Neural progenitor cell (in vitro differentiated cells): ENCODE measurements around the gene ATP8B4. TPM values are rescaled to one million over a fixed set of nuclear protein-coding genes. Genes with fewer than 3 reads are reported as not detected.
A peak's percentile ranks its signal among the peaks of the same experiment; 100 is the strongest.
"Not testable (repeated sequence)": the region's sequence is repeated elsewhere in the genome, so short reads cannot be mapped to it uniquely, and the experiment has no call there.

ENCODE experiments used
- DNase-seq: peaks from one replicate; pipeline ENCODE4 v3.0.0-alpha.2; 2016; ENCODE audit warnings: low spot score
- H2AFZ ChIP-seq: fragments of 200-600 bp; sonication (generic); replicated peaks from 2 replicates; pipeline ENCODE4 v1.6.1; 2016; ENCODE audit warnings: antibody characterized with exemption
- H3F3A ChIP-seq: fragments of 200-600 bp; sonication (generic); 2 replicates; pipeline ENCODE4 v1.6.1; 2016; ENCODE audit warnings: antibody characterized with exemption, low read depth
- H3K27ac ChIP-seq: fragments of 200-600 bp; sonication (generic); 2 replicates; pipeline ENCODE4 v1.5.1; 2016; ENCODE audit warnings: mild to moderate bottlenecking
- H3K27me3 ChIP-seq: fragments of 200-600 bp; sonication (generic); 2 replicates; pipeline ENCODE4 v1.6.1; 2016; ENCODE audit warnings: mild to moderate bottlenecking, moderate library complexity
- H3K36me3 ChIP-seq: fragments of 200-600 bp; sonication (generic); 2 replicates; pipeline ENCODE4 v1.5.1; 2016
- H3K4me1 ChIP-seq: fragments of 200-600 bp; sonication (generic); 2 replicates; pipeline ENCODE4 v1.6.1; 2016; ENCODE audit warnings: mixed run types
- H3K4me2 ChIP-seq: fragments of 200-600 bp; sonication (generic); 2 replicates; pipeline ENCODE4 v1.6.1; 2016
- H3K4me3 ChIP-seq: fragments of 200-600 bp; sonication (generic); 2 replicates; pipeline ENCODE4 v1.5.1; 2016
- H3K79me2 ChIP-seq: fragments of 200-600 bp; sonication (generic); 2 replicates; pipeline ENCODE4 v1.6.1; 2016; ENCODE audit warnings: low read depth
- H3K9ac ChIP-seq: fragments of 200-600 bp; sonication (generic); 2 replicates; pipeline ENCODE4 v1.6.1; 2016
- H3K9me3 ChIP-seq: fragments of 200-600 bp; sonication (generic); 2 replicates; pipeline ENCODE4 v1.5.1; 2016; ENCODE audit warnings: low read depth
- H4K20me1 ChIP-seq: fragments of 200-600 bp; sonication (generic); 2 replicates; pipeline ENCODE4 v1.6.1; 2016; ENCODE audit warnings: low read depth
- H3K27ac Mint-ChIP-seq: 3 replicates; pipeline ENCODE4 v1.8.0; 2021; ENCODE audit warnings: mixed read lengths
- H3K27me3 Mint-ChIP-seq: 2 replicates; pipeline ENCODE4 v1.8.0; 2022; ENCODE audit warnings: low read depth, mild to moderate bottlenecking, inconsistent platforms, moderate library complexity, mixed read lengths; ENCODE audit not compliant: insufficient read depth
- H3K36me3 Mint-ChIP-seq: 3 replicates; pipeline ENCODE4 v1.8.0; 2021; ENCODE audit warnings: mixed read lengths
- H3K4me1 Mint-ChIP-seq: 3 replicates; pipeline ENCODE4 v1.8.0; 2021; ENCODE audit warnings: mixed read lengths
- H3K4me3 Mint-ChIP-seq: 3 replicates; pipeline ENCODE4 v1.8.0; 2021; ENCODE audit warnings: mild to moderate bottlenecking, moderate library complexity, mixed read lengths
- H3K9me3 Mint-ChIP-seq: 3 replicates; pipeline ENCODE4 v1.8.0; 2020; ENCODE audit warnings: mixed read lengths
- EZH2 ChIP-seq: fragments of 200-600 bp; sonication (generic); IDR thresholded peaks from 2 replicates; pipeline ENCODE4 v1.6.1; 2017; ENCODE audit warnings: antibody characterized with exemption, mild to moderate bottlenecking, moderate library complexity
- EZH2phosphoT487 ChIP-seq: fragments of 200-600 bp; sonication (generic); IDR thresholded peaks from 2 replicates; pipeline ENCODE4 v1.6.1; 2017; ENCODE audit warnings: antibody characterized with exemption
- total RNA-seq: library from RNA; depleted of rRNA; stranded (reverse); fragments of >200 nt; gene quantifications from 2 replicates; pipeline ENCODE4 v1.2.3, GENCODE V29; 2015; ENCODE audit warnings: low replicate concordance
- TF ChIP-seq, protein P1 (sequence below): fragments of 200-600 bp; sonication (generic); IDR thresholded peaks from 2 replicates; pipeline ENCODE4 v1.5.1; 2017; ENCODE audit warnings: antibody characterized with exemption, mild to moderate bottlenecking

The ATP8B4 gene
- total RNA-seq, 1 donor from 2014 or later: 2.7 TPM

DNA sequence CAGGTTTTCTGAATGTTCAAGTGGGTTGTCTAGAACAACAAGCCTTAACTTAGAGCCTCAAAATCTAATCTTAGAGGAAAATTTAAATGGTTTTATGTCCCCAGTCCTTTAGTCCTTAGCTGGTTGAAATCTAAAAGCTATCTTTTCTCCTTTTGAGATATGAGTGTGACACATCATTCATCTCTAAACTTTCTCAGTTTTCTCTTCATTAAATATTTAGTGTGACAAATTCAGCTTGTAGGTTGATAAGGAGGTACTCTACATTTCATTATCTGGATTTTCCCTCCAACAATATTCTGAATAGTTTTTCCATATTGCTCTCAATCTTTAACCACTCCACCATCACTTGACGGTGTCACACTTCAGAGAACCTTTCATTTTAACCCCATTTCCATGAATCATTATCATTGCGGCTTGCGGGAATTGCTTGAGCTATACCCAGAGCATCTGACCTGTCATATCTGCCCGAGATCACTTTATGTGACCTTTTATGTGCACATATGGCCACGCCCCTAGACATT lies 16.1 kb upstream of the ATP8B4 start:
- Histone ChIP-seq H4K20me1 (no peaks in the 10 kb centered on the region), H3K9me3 (no peaks in the 10 kb centered on the region), H3K79me2 (no peaks in the 10 kb centered on the region), H2AFZ (no peak overlapping the region), H3K27me3 (no peaks in the 10 kb centered on the region), H3K4me3 (no peak overlapping the region), H3K36me3 (no peaks in the 10 kb centered on the region), H3F3A (no peaks in the 10 kb centered on the region), H3K4me2 (no peak overlapping the region), H3K9ac (no peak overlapping the region), H3K4me1 (no peaks in the 10 kb centered on the region), H3K27ac (no peak overlapping the region)
- Mint-ChIP-seq H3K27me3 (peaks cover 2% of the 10 kb centered on the region), H3K36me3 (no peaks in the 10 kb centered on the region), H3K4me3 (no peak overlapping the region), H3K4me1 (peaks cover 3% of the 10 kb centered on the region), H3K9me3 (no peaks in the 10 kb centered on the region), H3K27ac (no peak overlapping the region)
- TF ChIP-seq EZH2phosphoT487: no peak
- TF ChIP-seq, protein P1, sequence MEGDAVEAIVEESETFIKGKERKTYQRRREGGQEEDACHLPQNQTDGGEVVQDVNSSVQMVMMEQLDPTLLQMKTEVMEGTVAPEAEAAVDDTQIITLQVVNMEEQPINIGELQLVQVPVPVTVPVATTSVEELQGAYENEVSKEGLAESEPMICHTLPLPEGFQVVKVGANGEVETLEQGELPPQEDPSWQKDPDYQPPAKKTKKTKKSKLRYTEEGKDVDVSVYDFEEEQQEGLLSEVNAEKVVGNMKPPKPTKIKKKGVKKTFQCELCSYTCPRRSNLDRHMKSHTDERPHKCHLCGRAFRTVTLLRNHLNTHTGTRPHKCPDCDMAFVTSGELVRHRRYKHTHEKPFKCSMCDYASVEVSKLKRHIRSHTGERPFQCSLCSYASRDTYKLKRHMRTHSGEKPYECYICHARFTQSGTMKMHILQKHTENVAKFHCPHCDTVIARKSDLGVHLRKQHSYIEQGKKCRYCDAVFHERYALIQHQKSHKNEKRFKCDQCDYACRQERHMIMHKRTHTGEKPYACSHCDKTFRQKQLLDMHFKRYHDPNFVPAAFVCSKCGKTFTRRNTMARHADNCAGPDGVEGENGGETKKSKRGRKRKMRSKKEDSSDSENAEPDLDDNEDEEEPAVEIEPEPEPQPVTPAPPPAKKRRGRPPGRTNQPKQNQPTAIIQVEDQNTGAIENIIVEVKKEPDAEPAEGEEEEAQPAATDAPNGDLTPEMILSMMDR: no peak
- TF ChIP-seq EZH2: no peak
- no peak for DNase-seq

DNA sequence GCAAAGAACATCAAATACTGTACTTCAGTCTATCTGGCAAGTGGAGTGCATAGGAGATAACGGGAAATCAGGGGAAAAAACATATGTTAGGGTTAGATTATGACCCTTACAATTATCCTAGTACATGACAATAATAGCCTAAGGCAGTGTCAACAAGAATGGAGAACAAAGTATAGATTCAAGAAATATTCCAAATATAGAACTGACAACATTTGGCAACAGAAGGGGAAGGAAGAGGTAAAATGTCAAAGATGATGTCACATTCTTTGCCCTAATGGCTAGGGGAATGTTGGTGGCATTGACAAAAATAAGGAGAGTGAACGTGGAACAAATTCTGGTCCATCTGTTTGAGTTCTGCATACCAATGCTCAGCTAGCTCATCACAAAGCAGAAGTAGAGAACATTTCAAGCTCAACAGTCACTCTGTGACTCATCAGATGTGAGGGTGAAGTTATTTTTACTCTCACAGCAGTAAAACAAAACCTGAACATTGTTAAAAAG lies 15.5 kb upstream of the ATP8B4 start:
- Mint-ChIP-seq H3K9me3 (no peaks in the 10 kb centered on the region), H3K27ac (no peak overlapping the region), H3K36me3 (no peaks in the 10 kb centered on the region), H3K27me3 (peaks cover 2% of the 10 kb centered on the region), H3K4me3 (no peak overlapping the region), H3K4me1 (peaks cover under 1% of the 10 kb centered on the region)
- Histone ChIP-seq H3F3A (no peaks in the 10 kb centered on the region), H3K36me3 (no peaks in the 10 kb centered on the region), H3K27ac (no peak overlapping the region), H3K9ac (no peak overlapping the region), H2AFZ (no peak overlapping the region), H3K4me3 (no peak overlapping the region), H3K79me2 (no peaks in the 10 kb centered on the region), H3K9me3 (no peaks in the 10 kb centered on the region), H4K20me1 (no peaks in the 10 kb centered on the region), H3K4me1 (no peaks in the 10 kb centered on the region), H3K27me3 (no peaks in the 10 kb centered on the region), H3K4me2 (no peak overlapping the region)
- DNase-seq: no peak
- TF ChIP-seq, protein P1: no peak
- no peak for TF ChIP-seq EZH2
- no peak for TF ChIP-seq EZH2phosphoT487

DNA sequence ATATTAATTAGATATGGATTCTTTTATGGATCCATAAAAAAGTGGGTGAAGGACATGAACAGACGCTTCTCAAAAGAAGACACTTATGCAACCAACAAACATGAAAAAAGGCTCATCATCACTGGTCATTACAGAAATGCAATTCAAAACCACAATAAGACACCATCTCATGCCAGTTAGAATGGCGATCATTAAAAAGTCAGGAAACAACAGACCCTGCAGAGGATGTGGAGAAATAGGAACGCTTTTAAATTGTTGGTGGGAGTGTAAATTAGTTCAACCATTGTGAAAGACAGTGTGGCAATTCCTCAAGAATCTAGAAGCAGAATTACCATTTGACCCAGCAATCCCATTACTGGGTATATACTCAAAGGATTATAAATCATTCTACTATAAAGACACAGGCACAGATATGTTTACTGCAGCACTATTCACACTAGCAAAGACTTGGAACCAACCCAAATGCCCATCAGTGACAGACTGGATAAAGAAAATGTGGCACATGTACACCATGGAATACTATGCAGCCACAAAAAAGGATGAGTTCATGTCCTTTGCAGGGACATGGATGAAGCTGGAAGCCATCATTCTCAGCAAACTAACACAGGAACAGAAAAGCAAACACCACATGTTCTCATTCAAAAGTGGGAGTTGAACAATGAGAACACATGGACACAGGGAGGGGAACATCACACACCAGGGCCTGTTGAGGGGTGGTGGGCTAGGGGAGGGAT lies 13.4 kb upstream of the ATP8B4 start:
- H3K27ac ChIP-seq, H2AFZ ChIP-seq, H3K79me2 ChIP-seq, H3K27me3 ChIP-seq, H3K9me3 ChIP-seq, H3K36me3 ChIP-seq, H3K9ac ChIP-seq, H3K4me2 ChIP-seq, H3K27me3 Mint-ChIP-seq, H3K4me1 Mint-ChIP-seq, H3K9me3 Mint-ChIP-seq, H3K36me3 Mint-ChIP-seq, H4K20me1 ChIP-seq, H3K27ac Mint-ChIP-seq, H3K4me1 ChIP-seq, DNase-seq, H3K4me3 ChIP-seq, H3F3A ChIP-seq: not testable (repeated sequence)
- H3K4me3 Mint-ChIP-seq: peak overlapping the region; percentile 27

DNA sequence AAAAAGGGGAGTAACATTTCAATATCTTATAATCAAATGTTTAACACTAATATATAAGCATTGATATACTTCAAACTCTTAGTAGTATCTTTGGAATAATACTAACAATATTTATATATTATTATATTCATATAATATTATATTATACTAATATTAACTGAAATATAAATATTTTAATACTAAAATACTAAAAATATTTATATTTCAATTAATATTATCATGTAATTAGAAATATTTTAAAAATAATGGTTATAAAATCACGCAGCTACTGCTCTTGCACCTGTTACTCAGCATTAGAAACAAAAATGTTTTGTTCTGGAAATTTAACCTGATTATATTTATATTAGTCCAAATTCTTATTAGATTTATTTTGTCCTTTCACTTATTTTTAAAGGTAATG lies 12.6 kb upstream of the ATP8B4 start:
- no peaks in the 10 kb centered on the region for H4K20me1 ChIP-seq
- no peak overlapping the region for H3K27ac ChIP-seq
- H3K4me1 Mint-ChIP-seq: no peaks in the 10 kb centered on the region
- DNase-seq: no peak
- no peaks in the 10 kb centered on the region for H3K9me3 ChIP-seq
- no peak overlapping the region for H2AFZ ChIP-seq
- H3K36me3 ChIP-seq: no peaks in the 10 kb centered on the region
- H3K4me3 Mint-ChIP-seq: no peak overlapping the region
- no peak overlapping the region for H3K27ac Mint-ChIP-seq
- no peak overlapping the region for H3K4me3 ChIP-seq
- TF ChIP-seq EZH2 (no peak), EZH2phosphoT487 (no peak)
- TF ChIP-seq, protein P1: no peak
- no peaks in the 10 kb centered on the region for H3K79me2 ChIP-seq
- no peaks in the 10 kb centered on the region for H3F3A ChIP-seq
- peaks cover 2% of the 10 kb centered on the region for H3K27me3 Mint-ChIP-seq
- no peaks in the 10 kb centered on the region for H3K27me3 ChIP-seq
- no peaks in the 10 kb centered on the region for H3K4me1 ChIP-seq
- no peaks in the 10 kb centered on the region for H3K36me3 Mint-ChIP-seq
- H3K9me3 Mint-ChIP-seq: no peaks in the 10 kb centered on the region
- H3K4me2 ChIP-seq: no peak overlapping the region
- H3K9ac ChIP-seq: no peak overlapping the region
